ENCODE results near the gene MON2.

DNA sequence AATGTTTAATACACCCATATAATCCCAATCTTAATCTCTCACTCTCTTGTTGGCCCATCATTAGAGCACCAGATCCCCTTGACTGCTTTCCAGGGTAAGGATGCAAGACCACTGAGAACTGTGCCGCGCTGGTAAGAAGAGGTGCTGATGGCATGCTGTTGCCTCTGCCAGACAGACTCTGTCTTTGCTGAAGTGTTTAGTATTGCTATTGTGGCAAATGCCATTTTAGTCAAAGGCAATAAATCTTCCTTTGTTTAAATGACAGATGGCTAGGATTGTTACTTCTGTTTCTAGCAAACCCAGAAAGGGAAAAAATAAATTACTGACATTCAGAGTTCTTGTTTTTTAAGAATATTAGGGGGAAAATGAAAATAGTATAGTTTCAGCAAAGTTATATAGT is 152.3 kb downstream of the MON2 start:
- TF ChIP-seq, protein P1, sequence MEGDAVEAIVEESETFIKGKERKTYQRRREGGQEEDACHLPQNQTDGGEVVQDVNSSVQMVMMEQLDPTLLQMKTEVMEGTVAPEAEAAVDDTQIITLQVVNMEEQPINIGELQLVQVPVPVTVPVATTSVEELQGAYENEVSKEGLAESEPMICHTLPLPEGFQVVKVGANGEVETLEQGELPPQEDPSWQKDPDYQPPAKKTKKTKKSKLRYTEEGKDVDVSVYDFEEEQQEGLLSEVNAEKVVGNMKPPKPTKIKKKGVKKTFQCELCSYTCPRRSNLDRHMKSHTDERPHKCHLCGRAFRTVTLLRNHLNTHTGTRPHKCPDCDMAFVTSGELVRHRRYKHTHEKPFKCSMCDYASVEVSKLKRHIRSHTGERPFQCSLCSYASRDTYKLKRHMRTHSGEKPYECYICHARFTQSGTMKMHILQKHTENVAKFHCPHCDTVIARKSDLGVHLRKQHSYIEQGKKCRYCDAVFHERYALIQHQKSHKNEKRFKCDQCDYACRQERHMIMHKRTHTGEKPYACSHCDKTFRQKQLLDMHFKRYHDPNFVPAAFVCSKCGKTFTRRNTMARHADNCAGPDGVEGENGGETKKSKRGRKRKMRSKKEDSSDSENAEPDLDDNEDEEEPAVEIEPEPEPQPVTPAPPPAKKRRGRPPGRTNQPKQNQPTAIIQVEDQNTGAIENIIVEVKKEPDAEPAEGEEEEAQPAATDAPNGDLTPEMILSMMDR (IDR thresholded peaks at IDR 0.05), result no peak
- no peak for TF ChIP-seq EZH2phosphoT487 (IDR thresholded peaks at IDR 0.05)

Measured in neural progenitor cell (in vitro differentiated cells).